ENCODE measurements around the gene C20orf202.
"Not testable (repeated sequence)": the region's sequence is repeated elsewhere in the genome, so short reads cannot be mapped to it uniquely, and the experiment has no call there.

The C20orf202 gene

GRCh38 chr20:1214838-1215261 lies 11.6 kb downstream of the C20orf202 start:
- no peak for DNase-seq (ENCODE audit: low read depth)
- no peak for TF ChIP-seq CTCF (IDR thresholded peaks at IDR 0.05; ENCODE audit: control insufficient read depth, insufficient read depth, low read depth, low read length, missing control alignments)
- H3K4me3 ChIP-seq (ENCODE audit: control insufficient read depth, low read depth, low read length): no peak overlapping the region

GRCh38 chr20:1215386-1216170 lies 12.3 kb downstream of the C20orf202 start:
- no peak for TF ChIP-seq CTCF (IDR thresholded peaks at IDR 0.05; ENCODE audit: control insufficient read depth, insufficient read depth, low read depth, low read length, missing control alignments)
- no peak for DNase-seq (ENCODE audit: low read depth)
- H3K4me3 ChIP-seq (ENCODE audit: control insufficient read depth, low read depth, low read length): no peak overlapping the region

- H3K4me3 ChIP-seq (ENCODE audit: control insufficient read depth, low read depth, low read length); DNase-seq (ENCODE audit: low read depth): not testable (repeated sequence)
Observed at GRCh38 chr20:1216527-1217427, 13.5 kb downstream of the C20orf202 start.

GRCh38 chr20:1222750-1223149 lies 19.5 kb downstream of the C20orf202 start:
- not testable (repeated sequence) for H3K4me3 ChIP-seq (ENCODE audit: control insufficient read depth, low read depth, low read length); DNase-seq (ENCODE audit: low read depth)

GRCh38 chr20:1224205-1224890 lies 21.1 kb downstream of the C20orf202 start:
- TF ChIP-seq CTCF (IDR thresholded peaks at IDR 0.05; ENCODE audit: control insufficient read depth, insufficient read depth, low read depth, low read length, missing control alignments): no peak
- no peak for DNase-seq (ENCODE audit: low read depth)
- no peak overlapping the region for H3K4me3 ChIP-seq (ENCODE audit: control insufficient read depth, low read depth, low read length)

- peak overlapping the region; percentile 26 for H3K4me3 ChIP-seq (ENCODE audit: control insufficient read depth, low read depth, low read length)
- TF ChIP-seq CTCF (IDR thresholded peaks at IDR 0.05; ENCODE audit: control insufficient read depth, insufficient read depth, low read depth, low read length, missing control alignments): no peak
- DNase-seq (ENCODE audit: low read depth): no peak
Observed at GRCh38 chr20:1225263-1225782, 22.1 kb downstream of the C20orf202 start.

- DNase-seq (ENCODE audit: low read depth): no peak
- TF ChIP-seq CTCF (IDR thresholded peaks at IDR 0.05; ENCODE audit: control insufficient read depth, insufficient read depth, low read depth, low read length, missing control alignments): no peak
- H3K4me3 ChIP-seq (ENCODE audit: control insufficient read depth, low read depth, low read length): peak within 1 kb of the TSS; percentile 67
Observed at GRCh38 chr20:1225783-1226654, 22.8 kb downstream of the C20orf202 start, which contains the start of gene RAD21L1. TSS of gene RAD21L1 (plus strand) at chr20:1226044. CDS start at chr20:1228454, 2,410 bp downstream.

All from AG09309 (cell line).